Measurements from ENCODE around the gene KRT37. TPM values are rescaled to one million over a fixed set of nuclear protein-coding genes. Genes with fewer than 3 reads are reported as not detected.
A peak's percentile ranks its signal among the peaks of the same experiment; 100 is the strongest.

The KRT37 gene
- total RNA-seq, 1 experiment from 2014 or later = not detected

- Mint-ChIP-seq H3K27me3 (ENCODE audit: unreplicated experiment) (no peaks in the 10 kb centered on the region), H3K4me3 (ENCODE audit: low read depth, unreplicated experiment) (no peak overlapping the region), H3K27ac (ENCODE audit: unreplicated experiment) (no peak overlapping the region), H3K36me3 (ENCODE audit: insufficient read depth, unreplicated experiment) (no peaks in the 10 kb centered on the region), H3K9me3 (ENCODE audit: low read depth, unreplicated experiment) (no peaks in the 10 kb centered on the region), H3K4me1 (ENCODE audit: low read depth, unreplicated experiment) (no peaks in the 10 kb centered on the region)
- no TSS peak for BruUV-seq (replicated peaks)
- CTCF ChIA-PET = interaction anchor here (1.0 to 2.7 kb wide), 3 partner anchors 29 to 157 kb away, joined by 3 to 12 read pairs (median 3); no protein-coding TSS in a partner anchor
- DNase-seq = no peak
- intact Hi-C loops (cut with micrococcal nuclease; ENCODE audit: unreplicated experiment) = no loop called here
- TF ChIP-seq CTCF (IDR thresholded peaks at IDR 0.05; ENCODE audit: unreplicated experiment) = no peak
Observed at GRCh38 chr17:41457676-41458075, 33.3 kb upstream of the KRT37 start.

GRCh38 chr17:41456204-41456603 lies 31.8 kb upstream of the KRT37 start:
- BruUV-seq (replicated peaks) = no TSS peak
- peak; percentile 56 for DNase-seq

GRCh38 chr17:41455236-41455635 lies 30.9 kb upstream of the KRT37 start:
- no peaks in the 10 kb centered on the region for H3K27me3 Mint-ChIP-seq (ENCODE audit: unreplicated experiment)
- no peak for TF ChIP-seq CTCF (IDR thresholded peaks at IDR 0.05; ENCODE audit: unreplicated experiment)
- no peak overlapping the region for H3K4me3 Mint-ChIP-seq (ENCODE audit: low read depth, unreplicated experiment)
- intact Hi-C loops (cut with micrococcal nuclease; ENCODE audit: unreplicated experiment) = no loop called here
- no peaks in the 10 kb centered on the region for H3K36me3 Mint-ChIP-seq (ENCODE audit: insufficient read depth, unreplicated experiment)
- CTCF ChIA-PET = no interaction called here
- no peak for DNase-seq
- BruUV-seq (replicated peaks) = no TSS peak
- H3K27ac Mint-ChIP-seq (ENCODE audit: unreplicated experiment) = no peak overlapping the region
- H3K4me1 Mint-ChIP-seq (ENCODE audit: low read depth, unreplicated experiment) = no peaks in the 10 kb centered on the region
- peaks cover 13% of the 10 kb centered on the region for H3K9me3 Mint-ChIP-seq (ENCODE audit: low read depth, unreplicated experiment)

More at GRCh38 chr17:41456204-41456603, 31.8 kb upstream of the KRT37 start:
- CTCF ChIA-PET = interaction anchor here (2.7 kb wide), 1 partner anchor 92 kb away, joined by 12 read pairs; no protein-coding TSS in a partner anchor
- intact Hi-C loops (cut with micrococcal nuclease; ENCODE audit: unreplicated experiment) = no loop called here
- no peaks in the 10 kb centered on the region for H3K27me3 Mint-ChIP-seq (ENCODE audit: unreplicated experiment)
- no peaks in the 10 kb centered on the region for H3K4me1 Mint-ChIP-seq (ENCODE audit: low read depth, unreplicated experiment)
- peaks cover 7% of the 10 kb centered on the region for H3K9me3 Mint-ChIP-seq (ENCODE audit: low read depth, unreplicated experiment)
- no peak overlapping the region for H3K4me3 Mint-ChIP-seq (ENCODE audit: low read depth, unreplicated experiment)
- no peaks in the 10 kb centered on the region for H3K36me3 Mint-ChIP-seq (ENCODE audit: insufficient read depth, unreplicated experiment)
- no peak overlapping the region for H3K27ac Mint-ChIP-seq (ENCODE audit: unreplicated experiment)
- TF ChIP-seq CTCF (IDR thresholded peaks at IDR 0.05; ENCODE audit: unreplicated experiment) = peak; percentile 41

GRCh38 chr17:41453066-41453465 lies 28.7 kb upstream of the KRT37 start:
- TF ChIP-seq CTCF (IDR thresholded peaks at IDR 0.05; ENCODE audit: unreplicated experiment) = no peak
- intact Hi-C loops (cut with micrococcal nuclease; ENCODE audit: unreplicated experiment) = no loop called here
- Mint-ChIP-seq H3K4me1 (ENCODE audit: low read depth, unreplicated experiment) (no peaks in the 10 kb centered on the region), H3K36me3 (ENCODE audit: insufficient read depth, unreplicated experiment) (no peaks in the 10 kb centered on the region), H3K27ac (ENCODE audit: unreplicated experiment) (no peak overlapping the region), H3K4me3 (ENCODE audit: low read depth, unreplicated experiment) (no peak overlapping the region), H3K9me3 (ENCODE audit: low read depth, unreplicated experiment) (peaks cover 16% of the 10 kb centered on the region), H3K27me3 (ENCODE audit: unreplicated experiment) (no peaks in the 10 kb centered on the region)
- CTCF ChIA-PET = interaction anchor here (1.1 kb wide), 1 partner anchor 96 kb away, joined by 3 read pairs; no protein-coding TSS in a partner anchor
- DNase-seq = no peak
- BruUV-seq (replicated peaks) = no TSS peak

Data from Calu3 (cell line).